ENCODE results near the gene BACE1. TPM values are rescaled to one million over a fixed set of nuclear protein-coding genes. Genes with fewer than 3 reads are reported as not detected.
"Not testable (repeated sequence)": the region's sequence is repeated elsewhere in the genome, so short reads cannot be mapped to it uniquely, and the experiment has no call there.

The BACE1 gene
- total RNA-seq, 1 donor from 2014 or later: 13.7 TPM

- DNase-seq: no peak
These were observed 42.3 kb downstream of the BACE1 start for GRCh38 chr11:117273550-117274289.

- DNase-seq: not testable (repeated sequence)
These were observed 43.9 kb downstream of the BACE1 start for GRCh38 chr11:117272175-117272574.

GRCh38 chr11:117271208-117271607 lies 44.8 kb downstream of the BACE1 start:
- DNase-seq: no peak

- no peak for DNase-seq
These were observed 46.2 kb downstream of the BACE1 start for GRCh38 chr11:117269856-117270255.

- no peak for DNase-seq
These were observed 50.3 kb downstream of the BACE1 start for GRCh38 chr11:117265745-117266144.

- not testable (repeated sequence) for DNase-seq
These were observed 51.3 kb downstream of the BACE1 start for GRCh38 chr11:117264624-117265323.

- DNase-seq: no peak
These were observed 56.6 kb downstream of the BACE1 start for GRCh38 chr11:117259417-117259816.

- DNase-seq: no peak
These were observed 57.5 kb downstream of the BACE1 start for GRCh38 chr11:117258576-117258975.

GRCh38 chr11:117256573-117256972 lies 59.5 kb downstream of the BACE1 start:
- no peak for DNase-seq

- DNase-seq: no peak
These were observed 60.1 kb downstream of the BACE1 start for GRCh38 chr11:117255966-117256365.

GRCh38 chr11:117251506-117251905 lies 64.5 kb downstream of the BACE1 start:
- no peak for DNase-seq

- no peak for DNase-seq
These were observed 66.5 kb downstream of the BACE1 start for GRCh38 chr11:117249571-117249970.

- no peak for DNase-seq
These were observed 67.7 kb downstream of the BACE1 start for GRCh38 chr11:117248341-117248740.

- DNase-seq: no peak
These were observed 76.8 kb downstream of the BACE1 start for GRCh38 chr11:117239295-117239694.

- DNase-seq: no peak
These were observed 77.8 kb downstream of the BACE1 start for GRCh38 chr11:117238221-117238620.

Small RNA genes lying within 50 kb of the gene (small RNA-seq; reads per million reads assigned to genes)
- gene RF00564 (ENCODE audit: low replicate concordance): not detected

Other genes starting within 250 kb of the BACE1 start
- gene SIK3, start 217.8 kb downstream of the BACE1 start, total RNA-seq: 28.9 TPM
- 85.9 TPM for gene PAFAH1B2, start 172.0 kb downstream of the BACE1 start, total RNA-seq
- 20.8 TPM for gene SIDT2, start 137.5 kb downstream of the BACE1 start, total RNA-seq
- 84.3 TPM for gene TAGLN, start 116.9 kb downstream of the BACE1 start, total RNA-seq
- gene PCSK7, start 84.2 kb downstream of the BACE1 start, total RNA-seq: 28.7 TPM
- 12.0 TPM for gene RNF214, start 83.6 kb downstream of the BACE1 start, total RNA-seq
- 4.0 TPM for gene BACE1-AS, start 24.9 kb downstream of the BACE1 start, total RNA-seq
- 19.9 TPM for gene CEP164, start 11.6 kb upstream of the BACE1 start, total RNA-seq